Measurements from ENCODE around the gene GMPPA.
A peak's percentile ranks its signal among the peaks of the same experiment; 100 is the strongest.

The GMPPA gene

DNA sequence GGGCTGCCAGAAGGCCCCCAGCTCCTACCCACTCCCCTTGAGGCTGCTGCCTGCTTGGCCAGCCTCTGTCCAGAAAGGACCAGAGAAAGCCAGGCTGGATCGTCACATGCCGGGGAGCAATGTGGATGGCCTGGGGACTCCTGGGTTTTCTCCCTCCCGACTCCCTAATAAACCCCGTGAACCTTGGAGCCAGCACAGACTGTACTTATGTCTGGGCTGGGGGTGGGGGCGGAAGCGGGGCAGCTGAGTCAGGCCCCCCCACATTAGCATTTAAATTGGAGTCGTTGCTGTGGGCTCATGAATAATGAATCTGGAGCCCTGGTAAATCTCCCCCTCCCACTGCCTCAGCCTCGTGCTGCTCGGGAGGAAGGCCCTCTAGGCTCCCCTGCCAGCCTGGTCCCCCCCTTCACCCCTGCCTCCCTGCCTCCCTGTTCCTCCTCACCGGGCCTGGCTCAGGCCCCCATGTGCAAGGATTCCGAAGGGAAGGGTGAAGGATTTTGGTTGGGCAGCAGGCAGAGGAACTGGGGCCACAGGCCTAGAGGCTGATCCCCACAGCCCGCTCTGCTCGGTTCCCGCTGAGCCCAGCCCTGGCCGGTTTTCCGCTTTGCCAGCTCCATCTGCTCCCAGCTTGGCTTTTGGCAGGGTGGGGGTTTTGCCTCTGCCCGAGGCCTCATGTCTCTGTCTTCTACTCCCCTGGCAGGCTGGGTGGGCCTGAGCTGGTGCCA is 8.3 kb downstream of the GMPPA start:
- DNase-seq = no peak

GRCh38 chr2:219507581-219508443 is 9.1 kb downstream of the GMPPA start:
- DNase-seq = no peak

DNA sequence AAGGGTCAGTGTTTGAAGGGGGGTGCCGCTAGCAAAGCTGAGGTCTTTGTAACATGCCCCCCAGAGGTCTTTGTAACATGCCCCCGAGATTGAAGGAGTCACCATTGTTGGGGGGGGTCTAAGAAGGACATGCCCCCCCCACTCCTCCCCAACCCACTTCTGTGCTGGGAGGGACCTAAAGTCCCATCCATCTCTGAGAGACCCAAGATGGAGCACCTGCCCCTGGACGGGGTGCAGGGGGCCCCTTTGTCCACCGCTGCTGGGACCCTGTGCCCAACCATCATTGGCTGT is 9.7 kb downstream of the GMPPA start:
- DNase-seq = no peak

GRCh38 chr2:219508971-219509779 is 10.5 kb downstream of the GMPPA start:
- no peak for DNase-seq

DNA sequence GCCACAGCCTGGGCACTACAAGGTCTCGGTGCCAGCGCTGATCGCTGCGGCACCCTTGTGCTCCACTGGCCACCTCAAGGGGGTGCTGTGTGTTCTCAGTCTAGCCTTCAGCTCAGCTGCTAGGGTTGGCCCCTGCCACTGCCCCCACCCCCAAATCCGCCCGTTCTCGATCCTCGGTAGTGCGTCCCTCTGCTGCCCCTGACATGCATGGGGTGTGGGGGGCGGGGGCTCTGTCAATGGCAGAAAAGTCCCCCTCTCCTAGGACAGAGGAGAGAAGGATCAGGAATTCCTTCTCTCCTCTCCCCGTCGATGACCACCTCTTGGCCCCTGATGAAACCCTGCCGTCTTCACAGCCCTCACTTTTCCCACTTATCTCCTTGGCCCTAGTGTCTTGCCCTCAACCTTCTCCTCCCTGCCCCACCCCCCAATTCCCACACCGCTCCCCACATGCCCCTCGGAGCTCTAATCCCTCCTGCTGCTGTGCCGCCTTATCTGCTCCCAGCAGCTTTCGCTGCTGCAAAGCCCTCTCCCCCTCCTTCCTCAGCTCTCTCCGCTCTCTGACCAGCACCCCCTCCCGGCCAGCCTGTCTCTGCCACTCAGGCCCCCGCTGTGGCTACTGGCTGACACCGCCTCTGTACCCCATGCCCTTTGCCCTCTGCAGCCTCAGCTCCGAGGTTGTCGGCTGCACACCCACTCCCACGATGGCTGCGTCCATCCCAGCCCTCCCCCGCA is 11.3 kb downstream of the GMPPA start:
- DNase-seq = peak; percentile 21

GRCh38 chr2:219510512-219511135 is 11.9 kb downstream of the GMPPA start:
- no peak for DNase-seq

DNA sequence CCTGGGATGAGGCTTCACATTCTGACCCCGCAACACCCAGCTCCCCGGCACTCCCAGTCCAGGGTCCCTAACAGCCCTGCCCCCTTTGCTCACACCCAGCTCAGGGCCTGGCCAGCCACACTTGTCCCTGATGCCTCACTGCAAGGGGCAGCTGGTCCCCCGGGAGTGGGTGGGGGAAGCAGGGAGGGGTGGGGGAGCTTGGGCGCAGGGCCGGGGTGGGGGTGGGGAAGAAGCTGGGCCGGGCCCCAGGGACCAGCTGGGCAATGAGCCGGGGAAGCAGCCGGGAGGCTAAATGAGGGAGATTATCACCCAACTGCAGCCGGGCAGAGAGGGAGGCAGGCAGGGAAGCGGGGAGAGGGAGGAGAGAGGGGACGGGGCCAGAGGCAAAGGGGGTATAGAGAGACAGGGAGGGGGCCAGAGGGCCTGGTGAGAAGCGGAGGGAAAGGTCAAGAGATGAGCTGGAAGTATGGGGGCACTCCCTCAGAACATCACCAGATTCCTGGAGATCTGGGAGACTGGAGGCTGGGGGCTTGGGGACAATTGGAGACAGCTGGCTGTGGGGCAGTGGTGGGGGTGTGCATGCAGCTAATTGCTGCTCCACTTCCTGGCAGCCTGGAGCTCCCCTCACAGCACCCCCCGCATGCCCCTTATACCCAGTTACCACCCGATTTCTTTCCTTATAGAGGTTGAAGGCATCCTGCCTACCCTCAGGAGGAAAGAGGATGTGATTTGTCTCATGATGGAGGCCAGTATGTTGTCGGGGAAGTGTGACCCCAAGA is 13.0 kb downstream of the GMPPA start:
- DNase-seq = no peak

GRCh38 chr2:219512524-219513216 is 14.0 kb downstream of the GMPPA start:
- DNase-seq = no peak

GRCh38 chr2:219513787-219514186 is 15.1 kb downstream of the GMPPA start:
- no peak for DNase-seq

GRCh38 chr2:219514196-219514761 is 15.6 kb downstream of the GMPPA start, which contains the start of gene ASIC4:
Gene ASIC4, plus strand, starts transcription at chr2:219514482. Its CDS starts 243 bp downstream, at chr2:219514725.
- no peak for DNase-seq

DNA sequence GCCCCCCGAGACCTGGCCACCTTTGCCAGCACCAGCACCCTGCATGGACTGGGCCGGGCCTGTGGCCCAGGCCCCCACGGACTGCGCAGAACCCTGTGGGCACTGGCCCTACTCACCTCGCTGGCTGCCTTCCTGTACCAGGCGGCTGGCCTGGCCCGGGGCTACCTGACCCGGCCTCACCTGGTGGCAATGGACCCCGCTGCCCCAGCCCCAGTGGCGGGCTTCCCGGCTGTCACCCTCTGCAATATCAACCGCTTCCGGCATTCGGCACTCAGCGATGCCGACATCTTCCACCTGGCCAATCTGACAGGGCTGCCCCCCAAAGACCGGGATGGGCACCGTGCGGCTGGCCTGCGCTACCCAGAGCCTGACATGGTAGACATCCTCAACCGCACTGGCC is 16.1 kb downstream of the GMPPA start:
- DNase-seq = no peak

- DNase-seq = no peak
These were observed 17.4 kb downstream of the GMPPA start for GRCh38 chr2:219515874-219516629.

GRCh38 chr2:219516888-219517287 is 18.2 kb downstream of the GMPPA start:
- no peak for DNase-seq

GRCh38 chr2:219517954-219518778 is 19.5 kb downstream of the GMPPA start:
- no peak for DNase-seq

- no peak for DNase-seq
These were observed 20.8 kb downstream of the GMPPA start for GRCh38 chr2:219519526-219519916.

DNA sequence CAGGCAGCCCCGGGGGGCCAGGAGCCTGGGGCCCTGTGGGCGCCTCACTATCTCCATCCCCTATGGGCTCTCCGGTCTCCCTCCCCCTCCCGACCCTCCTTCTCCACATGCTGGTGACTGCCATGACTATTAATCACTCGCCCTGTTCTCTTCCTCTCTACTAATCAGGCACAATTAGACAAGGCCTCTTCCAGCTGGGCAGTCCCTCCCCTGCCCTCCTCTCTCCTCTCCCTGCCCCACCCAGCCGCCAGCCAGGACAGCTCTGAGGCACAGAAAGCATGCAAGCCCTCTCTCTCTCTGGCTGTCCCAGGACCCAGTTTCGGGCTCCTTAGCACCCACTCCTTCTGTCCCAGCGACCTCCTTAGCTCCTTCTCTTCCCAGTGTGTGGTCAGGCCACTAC is 21.4 kb downstream of the GMPPA start:
- DNase-seq = no peak

DNA sequence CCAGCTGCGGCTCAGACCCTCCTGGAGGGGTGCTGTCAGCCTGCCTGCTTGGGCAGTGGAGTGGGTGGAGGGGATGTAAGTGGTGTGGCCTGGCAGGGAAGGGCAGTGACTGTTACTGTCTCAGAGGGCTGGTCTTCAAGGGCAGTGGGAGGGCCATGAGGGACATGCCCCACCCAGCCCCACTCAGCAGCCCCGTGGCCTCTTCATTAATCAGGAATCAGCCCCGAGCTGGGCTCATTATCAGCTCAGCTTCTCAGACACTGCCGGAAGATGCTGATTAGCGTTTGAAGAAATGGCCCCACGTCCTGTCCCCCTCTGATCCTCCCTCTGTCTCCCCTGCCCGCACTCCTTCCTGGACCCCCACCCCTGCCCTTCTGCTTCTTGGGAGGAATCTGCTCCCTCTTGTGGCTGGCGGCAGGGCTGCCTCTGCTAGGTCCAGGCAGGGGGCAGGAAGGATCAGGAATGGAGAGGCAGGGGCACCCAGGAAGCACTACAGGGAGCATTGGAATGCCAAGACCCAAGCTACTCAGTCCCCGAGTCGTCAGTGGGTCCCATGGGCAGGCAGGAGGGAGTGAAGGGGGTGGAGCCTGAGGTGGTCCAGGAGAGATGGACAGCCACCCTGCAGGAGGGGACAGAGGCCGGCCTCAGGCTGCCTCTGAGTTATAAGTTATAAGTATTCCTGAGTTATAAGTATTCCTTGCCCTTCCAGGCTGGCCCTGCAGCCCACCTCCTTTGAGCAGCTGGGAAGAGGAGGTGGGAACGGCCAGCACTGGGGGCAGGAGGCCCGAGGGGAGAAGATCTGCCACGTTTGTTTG is 22.6 kb downstream of the GMPPA start:
- no peak for DNase-seq

All from activated T-cell treated with anti-CD3 and anti-CD28 coated beads for 4 hours (primary cell).